Tibial artery (tissue), 4 donors: ENCODE measurements around the gene POGK.

Experiments
- DNase-seq, 2 donors: peaks; one replicate each; pipeline ENCODE4 v3.0.0-alpha.2; 2019
- H3K27ac ChIP-seq, 2 donors: fragments of 200-600 bp; sonication (generic) in 1 of 2; 1 replicate in 1 of 2; 2 replicates in 1 of 2; pipeline ENCODE4 v1.5.1; 2018 to 2019; ENCODE audit warnings: mild to moderate bottlenecking in 1 of 2
- H3K27me3 ChIP-seq, 2 donors: fragments of 200-600 bp; sonication (generic) in 1 of 2; one replicate each; pipeline versions ENCODE4 v1.5.1 to v1.6.0; 2016 to 2019
- H3K36me3 ChIP-seq, 3 donors: fragments of 200-600 bp; sonication (generic) in 2 of 3; one replicate each; pipeline ENCODE4 v1.5.1; 2016 to 2019; ENCODE audit warnings: mild to moderate bottlenecking in 2 of 3
- H3K4me1 ChIP-seq, 4 donors: fragments of 200-600 bp; sonication (generic) in 2 of 4; 1 replicate in 3 of 4; 2 replicates in 1 of 4; pipeline ENCODE4 v1.5.1; 2016 to 2019
- H3K4me3 ChIP-seq, 2 donors: fragments of 200-600 bp; sonication (generic) in 1 of 2; 1 replicate in 1 of 2; 2 replicates in 1 of 2; pipeline ENCODE4 v1.5.1; 2018 to 2019; ENCODE audit warnings: mild to moderate bottlenecking in 2 of 2
- H3K9me3 ChIP-seq, 3 donors: fragments of 200-600 bp; sonication (generic) in 1 of 3; one replicate each; pipeline ENCODE4 v1.5.1; 2016 to 2019
- CTCF ChIP-seq, 2 experiments: fragments of 200-600 bp in 1 of 2; fragments of 450-650 bp in 1 of 2; IDR thresholded peaks; one replicate each; pipeline ENCODE4 v1.5.1; 2017 to 2019; ENCODE audit warnings: antibody characterized with exemption in 2 of 2, mild to moderate bottlenecking in 1 of 2, moderate library complexity in 1 of 2
- intact Hi-C: fragments of 100-400 bp; cut with DNase I; formaldehyde crosslinking; loops from one replicate; pipeline ENCODE4 v1.15.0; 2023; ENCODE audit warnings: low total_unique reads

Gene POGK

GRCh38 chr1:166858726-166859419 is 19.6 kb downstream of the POGK start:
- intact Hi-C loops = no loop called here
- no peak for TF ChIP-seq CTCF (IDR thresholded peaks at IDR 0.05)
- peaks cover 31 to 71% (median 63%) of the 10 kb centered on the region in 3 donors for H3K36me3 ChIP-seq

GRCh38 chr1:166859597-166859996 is 20.3 kb downstream of the POGK start:
- Histone ChIP-seq H3K36me3 (peaks cover 34 to 64% (median 58%) of the 10 kb centered on the region in 3 donors), H3K27me3 (no peaks in the 10 kb centered on the region), H3K9me3 (no peaks in the 10 kb centered on the region), H3K4me3 (no peak overlapping the region), H3K27ac (no peak overlapping the region), H3K4me1 (no peaks in the 10 kb centered on the region)
- intact Hi-C loops = no loop called here
- DNase-seq = no peak
- TF ChIP-seq CTCF (IDR thresholded peaks at IDR 0.05) = no peak

More at GRCh38 chr1:166858726-166859419, 19.6 kb downstream of the POGK start:
- no peaks in the 10 kb centered on the region for H3K4me1 ChIP-seq
- H3K27me3 ChIP-seq = no peaks in the 10 kb centered on the region
- no peak for DNase-seq
- H3K9me3 ChIP-seq = no peaks in the 10 kb centered on the region
- H3K4me3 ChIP-seq = no peak overlapping the region
- H3K27ac ChIP-seq = no peak overlapping the region

GRCh38 chr1:166865926-166866325 is 26.7 kb downstream of the POGK start:
- TF ChIP-seq CTCF (IDR thresholded peaks at IDR 0.05) = no peak
- no peak for DNase-seq
- H3K4me1 ChIP-seq = peaks cover 0 to 3% (median 0%) of the 10 kb centered on the region in 4 donors
- peaks cover 24 to 35% (median 29%) of the 10 kb centered on the region in 3 donors for H3K36me3 ChIP-seq
- no peaks in the 10 kb centered on the region for H3K9me3 ChIP-seq
- H3K27me3 ChIP-seq = no peaks in the 10 kb centered on the region
- intact Hi-C loops = no loop called here
- H3K4me3 ChIP-seq = no peak overlapping the region
- H3K27ac ChIP-seq = peak overlapping the region in 1 of 2 donors; percentile 1

GRCh38 chr1:166868639-166869038 is 29.4 kb downstream of the POGK start:
- TF ChIP-seq CTCF (IDR thresholded peaks at IDR 0.05) = no peak
- intact Hi-C loops = no loop called here
- Histone ChIP-seq H3K4me1 (peaks cover 0 to 3% (median under 1%) of the 10 kb centered on the region in 4 donors), H3K36me3 (peaks cover 11 to 20% (median 17%) of the 10 kb centered on the region in 3 donors), H3K27me3 (no peaks in the 10 kb centered on the region), H3K4me3 (no peak overlapping the region), H3K9me3 (no peaks in the 10 kb centered on the region), H3K27ac (no peak overlapping the region)
- DNase-seq = no peak

- peaks cover 11 to 20% (median 11%) of the 10 kb centered on the region in 3 donors for H3K36me3 ChIP-seq
- no peak overlapping the region for H3K4me3 ChIP-seq
- no peak for TF ChIP-seq CTCF (IDR thresholded peaks at IDR 0.05)
- no peak for DNase-seq
- H3K27me3 ChIP-seq = no peaks in the 10 kb centered on the region
- H3K9me3 ChIP-seq = no peaks in the 10 kb centered on the region
- no peak overlapping the region for H3K27ac ChIP-seq
- intact Hi-C loops = no loop called here
- H3K4me1 ChIP-seq = peaks cover 0 to 10% (median 3%) of the 10 kb centered on the region in 4 donors
Measured at GRCh38 chr1:166869318-166870099, 30.2 kb downstream of the POGK start.
